GM18868 (cell line): Measurements from ENCODE around the gene UBE2J2.

Source experiments
- ATAC-seq: cut with Tn5 transposase; IDR thresholded peaks from one replicate; pipeline ENCODE4 v1.9.1; 2021; ENCODE audit warnings: mild to moderate bottlenecking, moderate library complexity; ENCODE audit not compliant: unreplicated experiment

UBE2J2 gene

GRCh38 chr1:1282998-1283397 lies 9.3 kb upstream of the UBE2J2 start:
- no peak for ATAC-seq

- ATAC-seq, result no peak
Observed at GRCh38 chr1:1281533-1282321, 8.1 kb upstream of the UBE2J2 start.

GRCh38 chr1:1280782-1281481 lies 7.3 kb upstream of the UBE2J2 start:
- no peak for ATAC-seq

- ATAC-seq, result no peak
Observed at GRCh38 chr1:1279028-1279427, 5.4 kb upstream of the UBE2J2 start.

GRCh38 chr1:1278620-1279019 lies 5.0 kb upstream of the UBE2J2 start:
- no peak for ATAC-seq

- ATAC-seq, result no peak
Observed at GRCh38 chr1:1275836-1276235, 2.2 kb upstream of the UBE2J2 start.

GRCh38 chr1:1274931-1275431 lies 1.3 kb upstream of the UBE2J2 start:
- no peak for ATAC-seq

- ATAC-seq, result no peak
Observed at GRCh38 chr1:1274299-1274930, 761 bp upstream of the UBE2J2 start.

GRCh38 chr1:1273209-1273511 lies 494 bp downstream of the UBE2J2 start:
- no peak for ATAC-seq

GRCh38 chr1:1272341-1273208 lies 1.1 kb downstream of the UBE2J2 start:
- ATAC-seq, result no peak

- ATAC-seq, result no peak
Observed at GRCh38 chr1:1270813-1271212, 2.8 kb downstream of the UBE2J2 start.

GRCh38 chr1:1268284-1268682 lies 5.4 kb downstream of the UBE2J2 start:
- no peak for ATAC-seq

- no peak for ATAC-seq
Observed at GRCh38 chr1:1267488-1268283, 6.0 kb downstream of the UBE2J2 start.

- ATAC-seq, result no peak
Observed at GRCh38 chr1:1264868-1265272, 8.8 kb downstream of the UBE2J2 start.

- no peak for ATAC-seq
Observed at GRCh38 chr1:1264026-1264425, 9.6 kb downstream of the UBE2J2 start.

GRCh38 chr1:1262758-1263157 lies 10.9 kb downstream of the UBE2J2 start:
- ATAC-seq, result no peak

GRCh38 chr1:1262071-1262470 lies 11.6 kb downstream of the UBE2J2 start:
- no peak for ATAC-seq

- ATAC-seq, result no peak
Observed at GRCh38 chr1:1260843-1261560, 12.7 kb downstream of the UBE2J2 start.

GRCh38 chr1:1259951-1260600 lies 13.6 kb downstream of the UBE2J2 start:
- ATAC-seq, result no peak
